Measurements from ENCODE around the gene ZNF606.

The ZNF606 gene

DNA sequence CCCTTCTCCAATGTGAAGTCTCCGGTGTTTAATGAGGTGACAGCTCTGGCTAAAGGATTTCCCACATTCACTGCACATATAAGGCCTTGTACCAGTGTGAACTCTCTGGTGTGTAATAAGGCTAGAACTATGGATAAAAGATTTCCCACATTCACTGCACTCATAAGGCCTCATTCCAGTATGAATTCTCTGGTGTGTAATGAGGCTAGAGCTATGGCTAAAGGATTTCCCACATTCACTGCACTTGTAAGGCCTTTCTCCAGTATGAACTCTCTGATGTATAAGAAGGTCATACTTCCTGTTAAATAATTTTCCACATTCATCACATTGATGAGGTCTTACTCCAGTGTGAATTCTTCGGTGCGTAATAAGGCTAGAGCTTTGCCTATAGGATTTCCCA is 61.0 kb downstream of the ZNF606 start:
- no peaks in the 10 kb centered on the region for H3K79me2 ChIP-seq (ENCODE audit: low read length)
- no peak for DNase-seq
- no peak overlapping the region for H3K4me3 ChIP-seq (ENCODE audit: low read length)
- no peaks in the 10 kb centered on the region for H3K9me3 ChIP-seq (replicated peaks; ENCODE audit: insufficient read depth, low read length)
- no peak overlapping the region for H3K9ac ChIP-seq (ENCODE audit: low read length)
- H3K27ac ChIP-seq (ENCODE audit: low read length) = no peak overlapping the region
- H3K9me2 ChIP-seq (replicated peaks; ENCODE audit: insufficient read depth, low read length) = no peaks in the 10 kb centered on the region
- no peak overlapping the region for H2AFZ ChIP-seq (ENCODE audit: low read length)
- H3F3A ChIP-seq (ENCODE audit: insufficient read depth, low read length) = no peaks in the 10 kb centered on the region
- no peaks in the 10 kb centered on the region for H3K36me3 ChIP-seq (replicated peaks; ENCODE audit: insufficient read depth, low read length)
- H3K27me3 ChIP-seq (replicated peaks; ENCODE audit: insufficient read depth, low read length) = no peaks in the 10 kb centered on the region
- no peaks in the 10 kb centered on the region for H3K4me1 ChIP-seq (ENCODE audit: low read length)
- H4K20me1 ChIP-seq (ENCODE audit: insufficient read depth, low read length) = no peaks in the 10 kb centered on the region
- H3K4me2 ChIP-seq (ENCODE audit: low read depth, low read length) = no peak overlapping the region
- no peak for TF ChIP-seq EZH2 (optimal IDR thresholded peaks at IDR 0.05; ENCODE audit: low read depth, low read length)
- TF ChIP-seq EZH2phosphoT487 (IDR thresholded peaks at IDR 0.05; ENCODE audit: low read length) = no peak
- no peak for TF ChIP-seq CTCF (IDR thresholded peaks at IDR 0.05; ENCODE audit: low read length)

- Histone ChIP-seq H3K4me1 (ENCODE audit: low read length) (no peaks in the 10 kb centered on the region), H3K4me2 (ENCODE audit: low read depth, low read length) (no peak overlapping the region), H2AFZ (ENCODE audit: low read length) (no peak overlapping the region), H4K20me1 (ENCODE audit: insufficient read depth, low read length) (no peaks in the 10 kb centered on the region), H3K79me2 (ENCODE audit: low read length) (no peaks in the 10 kb centered on the region), H3K9ac (ENCODE audit: low read length) (no peak overlapping the region), H3K27me3 (replicated peaks; ENCODE audit: insufficient read depth, low read length) (no peaks in the 10 kb centered on the region), H3K4me3 (ENCODE audit: low read length) (no peak overlapping the region), H3K27ac (ENCODE audit: low read length) (no peak overlapping the region), H3K9me3 (replicated peaks; ENCODE audit: insufficient read depth, low read length) (no peaks in the 10 kb centered on the region), H3F3A (ENCODE audit: insufficient read depth, low read length) (no peaks in the 10 kb centered on the region), H3K36me3 (replicated peaks; ENCODE audit: insufficient read depth, low read length) (no peaks in the 10 kb centered on the region), H3K9me2 (replicated peaks; ENCODE audit: insufficient read depth, low read length) (no peaks in the 10 kb centered on the region)
- TF ChIP-seq EZH2 (optimal IDR thresholded peaks at IDR 0.05; ENCODE audit: low read depth, low read length) (no peak), EZH2phosphoT487 (IDR thresholded peaks at IDR 0.05; ENCODE audit: low read length) (no peak), CTCF (IDR thresholded peaks at IDR 0.05; ENCODE audit: low read length) (no peak)
- DNase-seq = no peak
These were observed 66.9 kb downstream of the ZNF606 start for GRCh38 chr19:57935731-57936130.

GRCh38 chr19:57934820-57935665 is 67.6 kb downstream of the ZNF606 start, which contains the start of gene ZNF418:
ZNF418 (minus strand) TSS chr19:57935402; CDS start chr19:57933822, 1,580 bp downstream.
- H3K27me3 ChIP-seq (replicated peaks; ENCODE audit: insufficient read depth, low read length) = no peaks in the 10 kb centered on the region
- no peak within 1 kb of the TSS for H3K27ac ChIP-seq (ENCODE audit: low read length)
- no peaks in the 10 kb centered on the region for H3K36me3 ChIP-seq (replicated peaks; ENCODE audit: insufficient read depth, low read length)
- no peaks in the 10 kb centered on the region for H3F3A ChIP-seq (ENCODE audit: insufficient read depth, low read length)
- H3K4me3 ChIP-seq (ENCODE audit: low read length) = no peak within 1 kb of the TSS
- H3K79me2 ChIP-seq (ENCODE audit: low read length) = no peaks in the 10 kb centered on the region
- no peak within 1 kb of the TSS for H3K4me2 ChIP-seq (ENCODE audit: low read depth, low read length)
- TF ChIP-seq CTCF (IDR thresholded peaks at IDR 0.05; ENCODE audit: low read length) (no peak), EZH2 (optimal IDR thresholded peaks at IDR 0.05; ENCODE audit: low read depth, low read length) (no peak), EZH2phosphoT487 (IDR thresholded peaks at IDR 0.05; ENCODE audit: low read length) (no peak)
- no peaks in the 10 kb centered on the region for H3K9me2 ChIP-seq (replicated peaks; ENCODE audit: insufficient read depth, low read length)
- H3K4me1 ChIP-seq (ENCODE audit: low read length) = no peaks in the 10 kb centered on the region
- no peaks in the 10 kb centered on the region for H4K20me1 ChIP-seq (ENCODE audit: insufficient read depth, low read length)
- no peak within 1 kb of the TSS for H2AFZ ChIP-seq (ENCODE audit: low read length)
- H3K9ac ChIP-seq (ENCODE audit: low read length) = no peak within 1 kb of the TSS
- no peaks in the 10 kb centered on the region for H3K9me3 ChIP-seq (replicated peaks; ENCODE audit: insufficient read depth, low read length)
- no peak for DNase-seq

Measured in MM.1S (cell line).